GM19468 (cell line): ENCODE measurements around the gene SEMA7A.

Experiments used
- ATAC-seq: cut with Tn5 transposase; IDR thresholded peaks from one replicate; pipeline ENCODE4 v1.9.1; 2021; ENCODE audit warnings: mild to moderate bottlenecking, moderate library complexity, moderate number of reproducible peaks; ENCODE audit not compliant: unreplicated experiment; ENCODE audit errors: extremely low read depth

SEMA7A gene

DNA sequence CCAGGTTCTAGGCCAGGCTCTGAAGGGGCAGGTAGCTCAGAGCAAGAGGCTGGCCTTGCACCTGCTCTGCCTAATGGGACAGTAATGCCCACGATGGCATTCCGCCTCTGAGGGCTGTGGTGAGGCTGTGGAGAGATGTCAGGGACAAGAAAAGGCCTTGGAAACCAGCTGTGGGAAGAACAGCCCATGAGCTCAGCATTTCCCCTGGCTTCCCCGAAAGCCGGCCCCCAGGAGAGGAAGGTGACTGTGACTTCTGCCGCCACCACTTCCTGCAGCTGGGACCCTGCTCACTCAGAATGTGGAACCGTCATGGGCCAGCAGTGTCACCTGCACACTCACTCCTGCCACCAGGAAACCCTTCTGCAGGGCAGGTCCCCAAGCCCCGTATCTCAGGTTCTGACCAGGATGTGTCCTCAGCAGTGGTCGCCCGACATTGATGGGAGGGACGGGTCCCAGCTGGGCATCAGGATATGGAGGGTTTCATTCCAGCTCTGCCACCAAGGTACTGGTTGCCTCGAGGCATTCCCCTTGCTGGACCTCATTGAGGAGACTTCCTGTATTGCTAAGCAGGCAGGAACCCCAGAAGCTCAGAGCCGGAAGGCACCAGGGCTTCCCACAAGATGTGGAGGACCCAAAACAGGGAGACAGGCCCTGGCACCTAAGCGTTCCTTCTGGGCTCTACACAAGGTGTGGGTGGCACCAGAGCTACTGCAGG, 30.7 kb downstream of the SEMA7A start:
- peak; percentile 28 for ATAC-seq

DNA sequence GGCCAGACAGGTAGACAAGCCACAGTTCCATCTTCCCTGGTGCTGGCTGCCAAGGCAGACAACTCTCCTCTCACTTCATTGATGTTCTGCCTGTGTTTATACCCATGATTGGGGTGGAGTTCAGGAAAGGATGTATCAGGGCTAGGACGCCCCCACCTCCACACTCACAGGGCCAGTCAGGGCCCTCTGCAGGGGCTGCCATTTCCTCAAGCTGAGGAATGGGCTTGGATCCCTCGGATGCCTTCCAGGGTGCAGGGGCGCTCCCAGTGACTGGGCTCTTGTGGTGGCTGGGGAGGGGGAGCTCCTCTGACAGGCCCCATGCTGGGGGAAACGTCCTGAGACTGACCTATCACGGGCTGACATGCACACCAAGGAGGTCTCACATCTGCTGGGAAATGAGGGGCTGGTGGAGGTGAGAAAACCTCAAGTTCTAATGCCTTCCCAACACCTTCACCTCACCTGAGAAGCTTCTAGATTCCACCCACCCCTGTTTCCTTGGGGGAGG, 31.4 kb downstream of the SEMA7A start:
- ATAC-seq = no peak

DNA sequence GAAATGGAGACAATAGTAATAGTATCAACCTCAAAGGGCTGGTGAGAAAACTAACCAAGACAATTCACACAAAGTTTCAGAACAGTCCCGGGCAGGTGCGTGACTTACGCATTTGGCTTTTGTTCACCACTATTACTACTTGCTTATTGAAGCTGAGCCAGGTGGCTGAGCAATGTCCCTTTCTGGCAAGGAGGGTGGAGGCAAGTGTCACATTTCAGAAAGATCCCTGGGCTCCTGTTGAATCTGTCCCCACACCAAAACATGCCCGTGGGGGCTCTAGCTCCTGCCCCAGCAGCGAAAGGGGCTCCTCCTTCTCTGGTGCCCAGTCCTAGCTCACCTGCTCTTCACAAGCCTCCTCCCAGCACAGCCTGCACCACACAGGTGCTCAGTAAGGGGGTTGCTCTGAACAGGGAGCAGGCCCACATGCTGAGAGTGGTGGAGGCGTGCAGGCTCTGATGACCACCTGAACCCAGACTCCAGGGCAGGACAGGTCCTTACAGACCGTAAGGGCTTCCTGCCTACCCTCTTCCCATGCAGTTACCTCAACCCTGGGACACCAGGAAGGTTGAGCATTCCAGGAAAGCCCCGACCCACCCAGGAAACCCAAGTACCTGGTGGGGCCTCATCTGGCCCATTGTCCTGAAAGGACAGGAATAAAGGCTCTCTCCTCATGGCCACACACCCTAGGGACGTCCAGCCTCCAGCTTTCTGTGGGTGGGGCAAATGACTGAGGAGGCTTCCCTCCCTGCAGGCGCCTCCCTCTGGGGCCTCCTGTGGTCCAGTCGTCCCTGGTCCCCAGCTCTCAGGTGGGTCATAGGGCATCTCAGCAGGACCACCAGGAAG, 32.6 kb downstream of the SEMA7A start:
- no peak for ATAC-seq

DNA sequence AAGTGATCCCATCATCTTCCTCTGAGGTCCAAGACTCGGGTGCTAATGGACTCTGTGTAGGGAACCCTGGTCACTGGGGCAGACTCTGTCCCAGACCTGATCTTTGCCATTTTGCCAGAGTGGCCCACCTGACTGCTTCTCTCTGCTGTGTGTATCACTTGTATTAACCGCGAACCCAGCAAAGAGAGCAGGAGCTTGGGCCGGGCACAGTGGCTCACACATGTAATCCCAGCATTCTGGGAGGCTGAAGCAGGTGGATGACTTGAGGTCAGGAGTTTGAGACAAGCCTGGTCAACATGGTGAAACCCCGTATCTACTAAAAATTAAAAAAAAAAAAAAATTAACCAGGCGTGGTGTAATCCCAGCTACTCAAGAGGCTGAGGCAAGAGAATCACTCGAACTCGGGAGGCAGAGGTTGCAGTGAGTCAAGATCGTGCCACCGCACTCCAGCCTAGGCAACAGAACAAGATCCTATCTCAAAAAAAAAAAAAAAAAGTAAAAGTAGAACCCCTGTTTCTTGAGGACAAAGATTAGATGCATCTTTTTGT, 33.4 kb downstream of the SEMA7A start:
- ATAC-seq = no peak

DNA sequence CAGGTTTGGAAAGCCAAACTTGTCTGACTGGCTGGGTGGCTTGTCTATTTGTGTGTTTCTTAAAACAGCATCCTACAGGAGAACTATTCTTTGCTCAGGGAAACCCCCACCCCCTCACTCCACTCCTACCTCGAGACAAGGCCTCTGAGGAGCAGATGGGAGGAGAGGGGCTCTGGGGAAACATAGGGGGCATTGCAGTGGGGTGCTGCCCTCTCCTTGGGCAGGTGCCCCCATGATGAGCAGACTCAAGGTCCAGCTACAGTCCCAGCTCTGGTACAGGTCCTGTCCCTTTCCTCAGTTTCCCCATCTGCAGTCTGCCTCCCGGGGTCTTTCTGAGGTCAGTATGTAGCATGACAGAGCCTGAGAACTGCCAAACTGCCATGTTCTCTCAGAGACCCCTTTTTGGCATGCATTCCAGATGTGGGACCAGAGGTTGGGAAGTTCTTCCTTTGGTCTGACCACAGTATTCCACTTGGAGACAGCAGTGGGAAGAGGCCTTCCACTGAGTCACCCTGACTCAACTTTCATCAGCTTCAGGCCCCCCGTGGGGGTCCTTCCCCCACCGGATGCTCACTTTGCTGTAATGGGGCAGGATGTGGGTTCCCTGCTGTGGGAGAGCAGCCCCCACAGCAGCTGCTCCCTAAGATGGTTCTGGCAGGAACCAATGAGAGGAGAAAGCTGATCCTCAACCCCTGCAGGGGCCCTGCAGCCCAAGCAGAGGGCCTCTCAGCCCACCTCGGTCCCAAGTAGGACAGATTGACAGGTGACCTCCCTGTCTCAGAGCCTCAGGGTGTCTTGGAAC, 34.0 kb downstream of the SEMA7A start:
- ATAC-seq = no peak

DNA sequence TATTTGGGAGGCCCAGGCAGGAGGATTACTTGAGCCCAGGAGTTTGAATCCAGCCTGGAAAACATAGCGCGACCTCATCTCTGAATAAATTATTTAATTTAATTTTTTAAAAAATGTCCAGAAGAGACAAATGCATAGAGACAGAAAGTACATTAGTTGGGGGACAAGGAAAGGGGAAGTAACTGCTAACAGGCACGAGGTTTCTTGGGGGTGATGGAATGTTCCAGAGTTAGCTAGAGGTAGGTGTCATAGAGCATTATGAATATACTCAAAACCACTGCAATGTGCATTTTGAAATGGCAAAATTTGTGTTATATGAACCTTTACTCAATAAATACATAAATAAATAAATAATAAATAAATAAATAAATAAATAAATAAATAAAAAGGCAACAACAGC, 34.7 kb downstream of the SEMA7A start:
- ATAC-seq = no peak

DNA sequence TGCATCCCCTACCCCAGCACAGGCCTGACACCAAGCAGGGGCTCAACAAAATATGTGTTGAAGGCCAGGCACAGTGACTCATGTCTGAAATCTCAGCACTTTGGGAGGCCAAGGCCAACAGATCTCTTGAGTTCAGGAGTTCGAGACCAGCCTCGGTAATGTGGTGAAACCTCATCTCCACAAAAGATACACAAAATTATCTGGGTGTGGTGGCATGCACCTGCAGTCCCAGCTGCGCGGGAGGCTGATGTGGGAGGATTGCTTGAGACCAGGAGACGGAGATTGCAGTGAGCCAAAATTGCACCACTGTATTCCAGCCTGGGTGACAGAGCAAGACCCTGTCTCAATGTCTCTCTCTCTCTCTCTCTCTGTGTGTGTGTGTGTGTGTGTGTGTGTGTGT, 35.6 kb downstream of the SEMA7A start:
- ATAC-seq = no peak

DNA sequence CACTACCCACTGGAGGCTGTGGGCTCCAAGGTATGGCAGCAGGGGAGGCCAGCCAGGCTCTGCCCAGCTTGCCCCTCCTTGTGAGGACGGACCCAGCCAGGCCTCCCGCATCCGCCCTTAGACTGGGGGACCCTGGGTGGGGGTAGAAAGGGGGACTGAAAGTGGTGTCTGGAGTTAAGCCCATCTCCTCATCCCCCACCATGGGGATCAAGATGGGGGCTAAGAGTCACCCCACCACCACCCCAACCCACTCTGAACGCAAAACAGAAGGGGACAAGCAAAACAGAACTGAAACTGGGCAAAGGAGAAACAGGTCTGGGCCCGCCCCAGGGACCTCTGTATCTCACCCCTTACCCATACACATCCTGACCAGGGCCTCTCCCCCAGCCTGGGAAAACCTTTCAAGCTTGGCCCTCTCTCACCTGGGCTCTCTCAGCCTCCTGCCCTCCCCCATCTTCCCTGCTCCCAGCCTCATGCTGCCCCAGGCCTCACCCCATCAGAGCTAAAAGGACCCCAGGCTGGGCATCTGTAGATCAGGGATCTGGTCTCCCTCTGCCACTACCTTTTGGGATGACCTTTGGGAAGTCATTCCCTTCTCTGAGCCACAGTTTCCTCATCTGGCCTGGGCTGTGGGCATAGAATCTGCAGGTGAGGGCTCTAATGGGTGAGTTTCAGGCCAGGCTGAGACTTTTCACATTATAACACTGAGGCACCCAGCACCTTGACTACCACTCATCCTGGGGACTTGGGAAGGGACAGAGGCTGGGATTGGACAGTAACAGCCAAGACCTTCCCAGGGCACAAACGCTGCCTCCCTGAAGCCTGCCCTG, 36.3 kb downstream of the SEMA7A start:
- ATAC-seq = no peak

DNA sequence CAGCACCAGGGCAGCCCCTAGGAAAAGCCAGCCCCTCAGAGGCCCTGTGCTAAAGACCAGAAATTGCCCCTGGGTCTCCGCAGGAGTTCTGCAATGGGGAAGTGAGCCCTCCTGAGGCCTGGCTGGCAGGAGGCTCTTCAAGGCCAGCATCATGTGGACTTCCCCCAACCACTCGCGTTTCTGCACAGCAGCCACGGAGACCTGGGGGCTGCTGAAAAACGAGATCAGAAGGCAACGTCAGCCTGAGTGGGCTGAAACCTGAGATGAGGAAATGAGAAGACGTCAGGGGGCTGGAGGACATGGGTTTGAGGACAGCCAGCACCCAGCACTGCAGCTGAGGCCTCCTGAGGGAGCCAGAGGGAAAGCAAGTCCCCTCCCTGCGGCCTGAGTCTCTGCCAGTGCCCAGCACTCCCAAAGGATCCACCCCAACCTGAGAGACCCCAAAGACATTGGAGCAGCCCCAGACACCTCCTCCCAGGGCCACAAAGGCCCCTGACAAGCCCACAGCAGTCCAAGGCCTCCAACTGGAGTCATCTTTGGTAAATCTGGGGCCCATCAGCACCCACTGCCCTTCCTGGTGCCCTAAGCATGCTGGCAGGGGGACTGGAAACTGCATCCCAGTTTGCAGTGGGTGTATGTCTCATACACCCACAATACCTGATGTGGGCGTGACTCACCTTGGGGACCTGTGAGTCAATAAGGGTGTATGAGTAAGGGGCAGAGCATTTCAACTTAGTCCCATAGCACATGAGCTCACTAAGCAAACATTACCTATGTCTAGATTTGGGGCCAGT, 37.1 kb downstream of the SEMA7A start:
- peak; percentile 26 for ATAC-seq

DNA sequence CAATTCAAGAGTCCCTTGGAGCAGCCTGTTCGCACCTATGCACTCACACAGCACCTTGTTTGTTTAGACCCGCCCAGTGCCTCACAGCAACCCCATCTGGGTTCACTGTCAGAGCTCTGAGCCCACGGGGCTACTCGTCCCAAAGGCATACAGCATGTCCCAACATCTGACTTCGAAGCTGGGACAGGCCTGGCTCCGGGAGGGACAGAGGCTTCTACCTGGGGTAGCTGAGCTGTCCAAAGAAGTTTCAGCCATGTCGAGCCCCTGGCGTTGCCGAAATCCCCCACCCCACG, 37.7 kb downstream of the SEMA7A start:
- no peak for ATAC-seq

DNA sequence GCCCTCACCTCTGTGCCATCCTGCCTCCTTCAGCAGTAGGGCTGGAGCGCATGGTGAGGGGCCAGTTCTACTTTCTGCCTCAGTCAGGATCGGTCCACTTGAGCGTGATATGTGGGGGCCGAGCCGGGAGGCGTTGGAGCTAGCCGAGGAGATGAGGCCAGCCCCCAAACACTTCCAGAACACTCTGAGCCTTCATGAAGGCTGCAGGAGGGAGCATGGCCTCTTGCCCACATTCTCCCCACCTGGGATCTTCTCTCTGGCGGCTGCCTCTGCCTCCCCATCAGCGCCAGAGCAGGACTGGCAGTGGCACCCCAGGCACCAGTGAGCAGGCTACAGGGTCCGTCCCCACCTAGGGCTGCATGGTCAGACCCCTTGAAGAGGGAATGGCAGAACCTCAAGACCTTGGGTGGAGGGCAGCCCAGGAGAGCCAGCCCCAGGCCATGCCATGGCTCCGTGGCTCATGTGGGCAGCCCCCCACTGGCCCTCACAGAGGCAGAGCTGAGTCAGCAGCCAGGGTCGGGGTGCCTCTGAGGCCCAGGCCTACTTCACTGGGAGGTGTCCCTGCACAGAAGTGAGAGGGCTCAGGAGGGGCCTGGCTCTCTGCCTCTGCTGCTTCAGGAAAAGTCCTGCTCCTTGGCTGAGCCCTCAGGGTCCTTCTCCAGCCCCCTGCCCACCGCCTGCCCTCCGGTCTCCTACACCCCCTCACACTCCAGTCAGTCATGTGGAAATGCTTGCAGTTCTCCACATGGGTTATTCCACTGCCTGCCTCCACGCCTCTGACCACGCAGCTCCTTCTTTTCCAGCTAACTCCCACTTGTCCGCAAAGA, 38.2 kb downstream of the SEMA7A start:
- ATAC-seq = no peak

DNA sequence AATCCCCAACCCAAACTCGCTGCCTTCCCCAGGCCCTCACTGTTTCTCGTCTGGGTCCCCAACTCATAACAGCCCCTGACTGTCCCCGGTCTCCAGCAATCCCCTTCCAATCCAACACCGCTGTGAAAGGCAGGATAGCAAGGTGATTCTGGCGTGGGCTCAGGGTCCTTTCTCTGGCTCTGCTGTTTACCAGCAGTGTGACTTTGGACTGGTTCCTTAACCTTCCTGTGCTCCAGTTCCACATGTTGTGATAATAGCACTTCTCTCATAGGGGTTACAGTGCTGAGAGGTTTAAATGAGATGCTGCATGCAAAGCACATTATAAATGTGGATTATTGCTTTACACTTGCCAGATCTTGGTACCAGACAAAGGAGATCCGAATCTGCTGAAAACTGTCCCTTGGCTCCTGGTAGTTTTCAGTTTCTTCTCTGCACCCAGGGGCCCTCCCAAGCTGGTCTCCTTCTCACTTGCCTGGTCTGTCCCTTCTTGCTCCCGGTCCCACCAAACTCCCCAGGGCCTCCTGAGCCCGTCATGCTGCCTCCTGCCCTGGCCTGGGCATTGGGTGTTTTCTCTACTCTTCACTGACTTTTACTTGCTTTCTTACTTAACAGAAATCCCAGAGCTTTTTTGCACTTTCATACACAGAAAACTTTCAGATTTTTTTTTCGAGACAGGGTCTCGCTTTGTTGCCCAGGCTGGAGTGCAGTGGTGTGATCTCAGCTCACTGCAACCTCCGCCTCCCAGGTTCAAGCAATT, 39.5 kb downstream of the SEMA7A start:
- ATAC-seq = no peak

DNA sequence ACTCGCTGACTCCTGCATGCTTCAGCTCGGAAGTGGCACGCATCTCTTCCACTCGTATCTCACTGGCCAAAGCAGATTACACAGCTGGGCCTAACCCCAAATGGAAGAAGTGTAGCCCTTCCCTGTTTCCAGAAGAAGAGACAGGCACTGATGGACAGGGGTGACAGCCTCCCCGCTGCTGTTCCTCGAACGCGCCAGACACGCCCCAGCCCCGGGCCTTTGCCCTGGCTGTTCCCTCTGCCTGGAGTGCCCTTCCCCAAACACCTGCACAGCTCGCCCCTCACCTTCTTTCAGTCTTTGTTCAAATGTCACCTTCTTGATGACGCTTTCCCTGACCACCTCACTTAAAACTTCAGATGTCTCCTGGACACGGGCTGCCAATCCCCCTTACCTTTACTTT, 40.3 kb downstream of the SEMA7A start:
- no peak for ATAC-seq

DNA sequence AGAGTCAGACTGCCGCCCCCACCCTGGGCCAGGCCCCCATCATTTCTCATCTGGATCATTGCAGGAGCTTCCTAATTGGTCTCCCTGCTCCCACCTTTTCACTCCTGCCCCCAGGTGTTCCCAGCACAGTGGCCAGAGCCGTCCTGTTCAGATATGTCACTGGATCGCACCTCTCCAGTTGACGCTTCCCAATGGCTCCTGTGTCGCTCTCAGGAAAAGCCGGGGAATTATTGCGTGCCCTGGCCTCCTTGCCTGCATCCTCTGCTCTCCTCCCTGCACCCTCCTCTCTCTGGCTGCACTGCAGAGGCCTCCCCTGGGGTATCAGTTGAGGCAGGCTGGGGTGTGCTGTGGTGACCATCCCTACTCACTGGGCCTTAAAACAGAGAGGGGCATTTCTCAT, 40.9 kb downstream of the SEMA7A start:
- no peak for ATAC-seq

DNA sequence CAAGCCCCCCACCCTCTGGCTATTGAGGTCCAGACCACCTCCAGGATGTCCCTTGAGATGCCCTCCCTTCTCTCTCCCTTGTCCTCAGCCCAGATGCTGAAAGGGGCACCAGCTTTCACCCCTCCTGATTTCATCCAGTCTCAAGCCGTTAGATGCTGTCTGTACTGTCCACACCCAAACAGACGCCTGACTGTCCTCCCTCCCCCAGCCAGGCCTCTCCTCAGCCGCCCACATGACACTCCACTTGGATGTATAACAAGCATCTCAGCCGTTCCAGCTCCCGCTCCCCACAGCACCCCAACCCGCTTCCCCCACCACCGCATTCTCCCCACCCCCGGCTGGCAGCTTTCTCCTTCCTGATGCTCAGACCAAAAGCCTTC, 41.3 kb downstream of the SEMA7A start:
- ATAC-seq = no peak

DNA sequence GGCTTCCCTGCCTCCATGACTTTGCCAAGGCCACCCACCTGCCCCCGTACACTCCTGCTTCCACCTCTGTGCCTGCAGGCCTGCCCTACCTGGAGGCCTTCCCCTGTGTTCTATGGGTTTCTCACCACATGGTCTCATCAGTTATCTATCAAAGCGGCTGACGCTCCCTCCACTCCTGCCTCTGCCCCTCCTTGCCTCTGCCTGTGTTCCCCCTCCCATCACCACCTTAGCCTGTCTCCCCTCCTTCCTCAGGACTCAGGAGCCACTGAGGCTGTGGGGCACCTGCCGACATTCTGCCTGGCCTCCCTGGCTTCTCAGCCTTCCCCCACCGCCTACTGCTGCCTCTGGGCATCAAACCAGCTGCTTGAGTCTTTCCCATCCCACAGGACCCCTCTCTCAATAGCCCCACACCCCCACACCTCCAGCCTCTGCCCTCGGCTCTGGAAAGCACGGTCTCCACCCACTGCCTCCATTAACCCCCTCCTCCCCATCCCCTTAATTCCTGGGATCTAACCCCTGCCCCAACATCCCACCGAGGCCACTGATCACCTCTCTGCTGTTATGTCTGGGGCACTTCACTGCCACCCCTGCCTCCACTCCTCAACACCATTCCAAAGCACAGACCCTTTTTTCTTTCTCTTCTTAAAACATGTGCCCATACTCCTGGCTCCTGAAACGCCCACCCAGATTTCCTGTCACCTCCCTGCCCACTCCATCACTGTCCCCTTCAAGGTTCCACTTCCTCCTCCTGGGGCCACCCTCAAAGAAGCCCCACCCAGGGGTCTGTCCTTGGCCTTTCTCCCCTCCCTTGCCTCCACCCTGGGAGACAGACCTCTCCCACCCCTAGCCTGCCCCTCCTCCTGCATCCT, 41.9 kb downstream of the SEMA7A start:
- ATAC-seq = no peak
